Activated CD8-positive, alpha-beta memory T cell treated with anti-CD3 and anti-CD28 coated beads, Interleukin-2, amount 50 U/mL, for 1 hour (primary cell): ENCODE measurements around the gene AIF1L.

Source experiments
- DNase-seq: peaks from one replicate; pipeline ENCODE4 v3.0.0-alpha.2; 2020; ENCODE audit errors: extremely low read depth

The AIF1L gene

GRCh38 chr9:131167936-131168335 is 71.6 kb downstream of the AIF1L start:
- no peak for DNase-seq

GRCh38 chr9:131169563-131170240 is 73.4 kb downstream of the AIF1L start:
- DNase-seq = no peak
